ENCODE measurements around the gene CDKL4.

CDKL4 gene

GRCh38 chr2:39240758-39241157 is 3.0 kb downstream of the CDKL4 start (continued):
- TF ChIP-seq ELK4 (IDR thresholded peaks at IDR 0.05; ENCODE audit: borderline replicate concordance, low read depth, low read length) (no peak), ZIC2 (tag by site-specific recombination; IDR thresholded peaks at IDR 0.05) (no peak), ZFP69B (tag by site-specific recombination; IDR thresholded peaks at IDR 0.05) (no peak)

- H3K9me3 ChIP-seq (ENCODE audit: control insufficient read depth, insufficient read depth, low read depth, low read length), result no peaks in the 10 kb centered on the region; the same call in 1 of the 2 replicates
- ChIA-PET POLR2A (interaction anchor here (2.0 kb wide), 1 partner anchor 484 kb away, joined by 5 read pairs; the partner anchor contains the start of gene SRSF7), CTCF (interaction anchor here (0.8 kb wide), 1 partner anchor 115 kb away, joined by 3 read pairs; no protein-coding TSS in a partner anchor)
- no peak overlapping the region for H3K4me3 ChIP-seq (ENCODE audit: low read depth, low read length)
- no peak for TF ChIP-seq ZNF140 (tag by site-specific recombination; IDR thresholded peaks at IDR 0.05)
- TF ChIP-seq ZNF449 (tag by site-specific recombination; IDR thresholded peaks at IDR 0.05), result no peak
- no peak for TF ChIP-seq WT1 (tag by site-specific recombination; IDR thresholded peaks at IDR 0.05)
- TF ChIP-seq ZNF513 (tag by site-specific recombination; IDR thresholded peaks at IDR 0.05), result no peak
- no peak for TF ChIP-seq ZNF148 (tag by site-specific recombination; IDR thresholded peaks at IDR 0.05; ENCODE audit: borderline replicate concordance)
- no peak for TF ChIP-seq ZNF398 (tag by site-specific recombination; IDR thresholded peaks at IDR 0.05)
- TF ChIP-seq ZNF629 (tag by site-specific recombination; IDR thresholded peaks at IDR 0.05), result no peak
- TF ChIP-seq ZNF274 (IDR thresholded peaks at IDR 0.05; ENCODE audit: low read length), result no peak
- TF ChIP-seq ZNF274 (tag by site-specific recombination; IDR thresholded peaks at IDR 0.05; ENCODE audit: borderline replicate concordance), result no peak
- TF ChIP-seq ZNF48 (tag by site-specific recombination; IDR thresholded peaks at IDR 0.05), result no peak
- no peak for TF ChIP-seq ZNF624 (tag by site-specific recombination; IDR thresholded peaks at IDR 0.05)
- TF ChIP-seq ZNF510 (tag by site-specific recombination; IDR thresholded peaks at IDR 0.05; ENCODE audit: insufficient replicate concordance), result no peak
- TF ChIP-seq ZFP37 (tag by site-specific recombination; IDR thresholded peaks at IDR 0.05), result no peak
- no peak for TF ChIP-seq ZBTB11 (tag by site-specific recombination; conservative IDR thresholded peaks at IDR 0.05; ENCODE audit: low read depth)
- H3K27ac ChIP-seq (ENCODE audit: extremely low read depth, low read depth, low read length), result no peak overlapping the region
- H3K36me3 ChIP-seq (ENCODE audit: control insufficient read depth in 2 of 2, insufficient read depth in 1 of 2, low read length in 2 of 2), result no peaks in the 10 kb centered on the region
- H3K4me1 ChIP-seq (ENCODE audit: control insufficient read depth, insufficient read depth, low read length), result no peaks in the 10 kb centered on the region
These were observed 9.0 kb downstream of the CDKL4 start for GRCh38 chr2:39234754-39235153.
